ENCODE measurements around the gene CHRNA3. TPM values are rescaled to one million over a fixed set of nuclear protein-coding genes. Genes with fewer than 3 reads are reported as not detected.

Gene CHRNA3
- total and polyA plus RNA-seq, 2 donors (not counting 1 experiment from before 2014, with no cell fraction given), result not detected

- no peak for DNase-seq
- no peak overlapping the region for H3K4me3 ChIP-seq (ENCODE audit: control extremely low read depth in 1 of 5, extremely low read depth in 1 of 5, insufficient read depth in 1 of 5, low read depth in 2 of 5, low read length in 4 of 5)
- intact Hi-C loops (cut with micrococcal nuclease), result no loop called here
- TF ChIP-seq EZH2 (IDR thresholded peaks at IDR 0.05; ENCODE audit: borderline replicate concordance, insufficient read depth, low read depth, low read length, poor library complexity, severe bottlenecking), result no peak
- TF ChIP-seq CTCF (IDR thresholded peaks at IDR 0.05), result no peak
- ChIA-PET CTCF (no interaction called here), POLR2A (no interaction called here)
- Mint-ChIP-seq H3K9me3 (ENCODE audit: insufficient read depth) (no peaks in the 10 kb centered on the region), H3K4me3 (no peak overlapping the region), H3K27ac (no peak overlapping the region), H3K27me3 (peaks cover 8% of the 10 kb centered on the region), H3K4me1 (no peaks in the 10 kb centered on the region)
- no peaks in the 10 kb centered on the region for H4K20me1 ChIP-seq (ENCODE audit: control insufficient read depth, insufficient read depth, low read length, poor library complexity, severe bottlenecking)
- no peak overlapping the region for H2AFZ ChIP-seq (ENCODE audit: insufficient read depth, low read depth, low read length, poor library complexity, severe bottlenecking)
- no peaks in the 10 kb centered on the region for H3K4me1 ChIP-seq (ENCODE audit: control insufficient read depth in 2 of 2, insufficient read depth in 2 of 2, low read length in 2 of 2)
- no peak for ATAC-seq (ENCODE audit: low read depth)
- 96% methylated on average over 19 of the region's 19 CpGs for WGBS (ENCODE audit: insufficient coverage)
- H3K9ac ChIP-seq (ENCODE audit: low read length), result no peak overlapping the region
- H3K4me2 ChIP-seq (replicated peaks; ENCODE audit: low read depth, low read length, poor library complexity, severe bottlenecking), result no peak overlapping the region
- no peaks in the 10 kb centered on the region for H3K79me2 ChIP-seq (ENCODE audit: control insufficient read depth, insufficient read depth, low read length)
- no peaks in the 10 kb centered on the region for H3K36me3 ChIP-seq (replicated peaks in 1 of 2; ENCODE audit: control extremely low read depth in 1 of 2, control insufficient read depth in 1 of 2, extremely low read depth in 1 of 2, insufficient read depth in 2 of 2, low read length in 1 of 2)
- H3K9me3 ChIP-seq (ENCODE audit: control extremely low read depth in 1 of 3, control insufficient read depth in 2 of 3, insufficient read depth in 1 of 3, low read length in 2 of 3), result no peaks in the 10 kb centered on the region
- H3K27me3 ChIP-seq (replicated peaks in 1 of 4; ENCODE audit: control extremely low read depth in 1 of 4, control insufficient read depth in 3 of 4, insufficient read depth in 4 of 4, low read length in 3 of 4), result no peaks in the 10 kb centered on the region
- no peak overlapping the region for H3K27ac ChIP-seq (ENCODE audit: low read length in 2 of 2)
These were observed 40.2 kb upstream of the CHRNA3 start for GRCh38 chr15:78661001-78661400.

DNA sequence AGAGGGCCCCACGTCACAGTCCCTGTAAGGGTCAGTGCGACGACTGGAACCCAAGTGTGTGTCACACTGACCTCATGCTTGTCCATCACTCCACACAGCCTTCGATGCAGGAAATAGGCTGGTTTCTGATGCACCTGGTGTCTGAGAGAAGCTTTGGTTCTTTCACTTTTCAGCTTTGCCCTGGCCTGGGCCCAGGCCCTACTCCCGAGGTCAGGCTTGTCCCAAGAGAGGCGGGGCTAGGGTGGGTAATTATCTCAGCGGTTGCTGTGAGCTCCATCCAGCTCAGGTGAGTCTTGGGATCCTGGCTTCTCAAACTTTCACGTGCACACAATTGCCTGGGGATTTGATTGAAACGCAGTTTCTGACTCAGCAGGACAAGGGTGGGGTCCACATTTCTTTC lies 39.8 kb upstream of the CHRNA3 start:
- intact Hi-C loops (cut with micrococcal nuclease), result no loop called here
- Histone ChIP-seq H3K9me3 (ENCODE audit: control extremely low read depth in 1 of 3, control insufficient read depth in 2 of 3, insufficient read depth in 1 of 3, low read length in 2 of 3) (no peaks in the 10 kb centered on the region), H3K4me2 (replicated peaks; ENCODE audit: low read depth, low read length, poor library complexity, severe bottlenecking) (no peak overlapping the region), H3K27me3 (replicated peaks in 1 of 4; ENCODE audit: control extremely low read depth in 1 of 4, control insufficient read depth in 3 of 4, insufficient read depth in 4 of 4, low read length in 3 of 4) (no peaks in the 10 kb centered on the region), H3K27ac (ENCODE audit: low read length in 2 of 2) (no peak overlapping the region), H3K9ac (ENCODE audit: low read length) (no peak overlapping the region), H3K4me1 (ENCODE audit: control insufficient read depth in 2 of 2, insufficient read depth in 2 of 2, low read length in 2 of 2) (no peaks in the 10 kb centered on the region), H4K20me1 (ENCODE audit: control insufficient read depth, insufficient read depth, low read length, poor library complexity, severe bottlenecking) (no peaks in the 10 kb centered on the region), H3K36me3 (replicated peaks in 1 of 2; ENCODE audit: control extremely low read depth in 1 of 2, control insufficient read depth in 1 of 2, extremely low read depth in 1 of 2, insufficient read depth in 2 of 2, low read length in 1 of 2) (no peaks in the 10 kb centered on the region), H3K4me3 (ENCODE audit: control extremely low read depth in 1 of 5, extremely low read depth in 1 of 5, insufficient read depth in 1 of 5, low read depth in 2 of 5, low read length in 4 of 5) (no peak overlapping the region), H3K79me2 (ENCODE audit: control insufficient read depth, insufficient read depth, low read length) (no peaks in the 10 kb centered on the region), H2AFZ (ENCODE audit: insufficient read depth, low read depth, low read length, poor library complexity, severe bottlenecking) (no peak overlapping the region)
- 74% methylated on average over 7 of the region's 9 CpGs for WGBS (ENCODE audit: insufficient coverage)
- ATAC-seq (ENCODE audit: low read depth), result no peak
- ChIA-PET POLR2A (no interaction called here), CTCF (no interaction called here)
- peaks cover 8% of the 10 kb centered on the region for H3K27me3 Mint-ChIP-seq
- H3K4me3 Mint-ChIP-seq, result no peak overlapping the region
- no peak for DNase-seq
- no peaks in the 10 kb centered on the region for H3K9me3 Mint-ChIP-seq (ENCODE audit: insufficient read depth)
- TF ChIP-seq EZH2 (IDR thresholded peaks at IDR 0.05; ENCODE audit: borderline replicate concordance, insufficient read depth, low read depth, low read length, poor library complexity, severe bottlenecking) (no peak), CTCF (IDR thresholded peaks at IDR 0.05) (no peak)
- H3K4me1 Mint-ChIP-seq, result no peaks in the 10 kb centered on the region
- no peak overlapping the region for H3K27ac Mint-ChIP-seq
